Mesenchymal stem cell (in vitro differentiated cells and primary cell): Measurements from ENCODE around the gene PHF20.
"Not testable (repeated sequence)": the region's sequence is repeated elsewhere in the genome, so short reads cannot be mapped to it uniquely, and the experiment has no call there.

Experiments used
- DNase-seq: peaks from one replicate; pipeline ENCODE4 v3.0.0-alpha.2; 2013
- H2AFZ ChIP-seq: one replicate; pipeline ENCODE4 v1.6.1; 2013; ENCODE audit warnings: low read depth, mild to moderate bottlenecking, control low read depth, inconsistent platforms, low read length, moderate library complexity
- H2AK5ac ChIP-seq: 2 replicates; pipeline ENCODE4 v1.6.1; 2013; ENCODE audit warnings: low read length, moderate library complexity, mild to moderate bottlenecking, inconsistent platforms; ENCODE audit not compliant: severe bottlenecking
- H2BK120ac ChIP-seq: one replicate; pipeline ENCODE4 v1.6.1; 2013; ENCODE audit warnings: low read depth, mild to moderate bottlenecking, inconsistent platforms, low read length, moderate library complexity
- H2BK12ac ChIP-seq, 2 experiments: one replicate each; pipeline ENCODE4 v1.6.1; 2013; ENCODE audit warnings: inconsistent platforms in 2 of 2, low read length in 2 of 2, mild to moderate bottlenecking in 2 of 2, moderate library complexity in 2 of 2, control low read depth in 1 of 2
- H2BK15ac ChIP-seq: one replicate; pipeline ENCODE4 v1.6.1; 2013; ENCODE audit warnings: mild to moderate bottlenecking, low read depth, inconsistent platforms; ENCODE audit not compliant: poor library complexity, severe bottlenecking
- H2BK5ac ChIP-seq: 2 replicates; pipeline ENCODE4 v1.6.1; 2013; ENCODE audit warnings: low read depth, mild to moderate bottlenecking, low read length, control low read depth, inconsistent platforms; ENCODE audit not compliant: poor library complexity, severe bottlenecking
- H3K14ac ChIP-seq, 2 experiments: one replicate each; pipeline ENCODE4 v1.6.1; 2013; ENCODE audit warnings: inconsistent platforms in 2 of 2, low read length in 2 of 2, control low read depth in 1 of 2, mild to moderate bottlenecking in 1 of 2, moderate library complexity in 1 of 2
- H3K18ac ChIP-seq, 2 experiments: one replicate each; pipeline ENCODE4 v1.6.1; 2013; ENCODE audit warnings: inconsistent platforms in 2 of 2, low read length in 2 of 2, control low read depth in 1 of 2, low read depth in 1 of 2, mild to moderate bottlenecking in 1 of 2
- H3K23ac ChIP-seq, 2 experiments: one replicate each; pipeline ENCODE4 v1.6.1; 2013; ENCODE audit warnings: inconsistent platforms in 2 of 2, low read length in 2 of 2, mild to moderate bottlenecking in 2 of 2, moderate library complexity in 2 of 2, control low read depth in 1 of 2
- H3K27ac ChIP-seq: 2 replicates; pipeline ENCODE4 v1.5.1; 2013; ENCODE audit warnings: mild to moderate bottlenecking, moderate library complexity, low read length, control low read depth, inconsistent platforms; ENCODE audit not compliant: poor library complexity, severe bottlenecking
- H3K27me3 ChIP-seq, 2 experiments: 2 replicates each; pipeline versions ENCODE4 v1.6.1 to v1.7.0; 2013; ENCODE audit warnings: low read length in 2 of 2, mild to moderate bottlenecking in 2 of 2, moderate library complexity in 2 of 2, control low read depth in 1 of 2, inconsistent platforms in 1 of 2; ENCODE audit not compliant: control insufficient read depth in 1 of 2, insufficient read depth in 1 of 2
- H3K36me3 ChIP-seq, 2 experiments: 2 replicates each; pipeline versions ENCODE4 v1.6.1 to v1.7.0; 2013; ENCODE audit warnings: low read length in 2 of 2, control low read depth in 1 of 2, inconsistent platforms in 1 of 2, low read depth in 1 of 2, mild to moderate bottlenecking in 1 of 2; ENCODE audit not compliant: insufficient read depth in 2 of 2, control insufficient read depth in 1 of 2
- H3K4ac ChIP-seq, 2 experiments: one replicate each; pipeline ENCODE4 v1.6.1; 2013; ENCODE audit warnings: inconsistent platforms in 2 of 2, low read length in 2 of 2, mild to moderate bottlenecking in 2 of 2, moderate library complexity in 2 of 2, control low read depth in 1 of 2, low read depth in 1 of 2
- H3K4me1 ChIP-seq: 2 replicates; pipeline ENCODE4 v1.6.1; 2013; ENCODE audit warnings: low read depth, low read length, control low read depth; ENCODE audit not compliant: control insufficient read depth, insufficient read depth
- H3K4me2 ChIP-seq: 2 replicates; pipeline ENCODE4 v1.6.1; 2013; ENCODE audit warnings: low read length, mild to moderate bottlenecking, inconsistent platforms; ENCODE audit not compliant: poor library complexity, severe bottlenecking
- H3K4me3 ChIP-seq, 2 experiments: 2 replicates each; pipeline versions ENCODE4 v1.5.1 to v1.7.0; 2013; ENCODE audit warnings: low read length in 2 of 2, mild to moderate bottlenecking in 2 of 2, control low read depth in 1 of 2, low read depth in 1 of 2; ENCODE audit not compliant: insufficient read depth in 1 of 2
- H3K79me1 ChIP-seq: replicated peaks from 2 replicates; pipeline ENCODE4 v1.6.1; 2013; ENCODE audit warnings: mild to moderate bottlenecking, control low read depth, low read length, inconsistent platforms; ENCODE audit not compliant: poor library complexity, severe bottlenecking
- H3K9ac ChIP-seq: 2 replicates; pipeline ENCODE4 v1.7.0; 2013; ENCODE audit warnings: mild to moderate bottlenecking, low read length, moderate library complexity
- H3K9me3 ChIP-seq: 2 replicates; pipeline ENCODE4 v1.7.0; 2013; ENCODE audit warnings: mild to moderate bottlenecking, low read length; ENCODE audit not compliant: control insufficient read depth
- H4K8ac ChIP-seq: one replicate; pipeline ENCODE4 v1.6.1; 2013; ENCODE audit warnings: inconsistent platforms, mild to moderate bottlenecking, low read length, moderate library complexity
- H4K91ac ChIP-seq: one replicate; pipeline ENCODE4 v1.6.1; 2013; ENCODE audit warnings: mild to moderate bottlenecking, low read length, inconsistent platforms
- WGBS: methylation state at CpG from one replicate; pipeline ENCODE4 v1.1.7; 2013; ENCODE audit warnings: mixed read lengths; 5-methylcytosine and 5-hydroxymethylcytosine counted together

PHF20 gene

DNA sequence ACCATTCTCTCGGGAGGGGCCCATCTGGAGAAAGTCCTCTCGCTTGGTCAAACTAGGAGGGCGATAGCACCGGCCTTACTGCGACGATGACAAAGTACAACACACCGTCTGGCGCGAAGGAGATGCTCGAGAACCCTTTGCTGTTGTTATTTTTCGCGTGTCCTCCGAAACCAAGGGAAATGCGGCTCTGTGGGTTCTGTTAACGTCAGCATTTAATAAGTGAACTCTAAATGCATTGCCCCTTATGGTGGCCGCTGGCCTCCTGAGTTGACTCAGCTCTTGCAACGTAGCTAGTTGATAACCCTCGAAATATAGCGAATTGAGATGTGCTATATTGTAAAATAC, 183.1 kb downstream of the PHF20 start:
- 2% methylated on average over 16 of the region's 19 CpGs for WGBS
- DNase-seq, result peak; percentile 68
- peak overlapping the region in 1 of 2 experiments; percentile 56 for H3K23ac ChIP-seq

DNA sequence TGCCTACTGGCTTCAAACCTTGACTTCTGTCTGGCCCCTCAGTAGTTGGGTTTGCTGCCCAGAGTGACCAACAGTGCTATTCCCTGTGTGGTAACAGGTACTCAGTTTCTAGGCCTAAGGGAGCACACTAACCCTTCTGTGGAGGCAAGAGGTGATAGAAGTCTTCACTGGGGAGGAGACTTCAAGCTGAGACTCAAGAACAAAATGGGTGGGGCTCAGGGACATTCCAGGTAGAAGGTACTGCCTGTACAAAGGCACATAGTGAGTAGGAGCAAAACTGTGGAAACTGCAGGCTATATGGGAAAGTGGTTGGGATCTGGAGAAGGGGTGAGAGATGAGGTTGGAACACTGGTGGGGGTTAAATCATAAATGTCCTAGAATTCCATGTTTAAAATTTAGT, 184.8 kb downstream of the PHF20 start:
- H3K23ac ChIP-seq, result no peak overlapping the region
- H3K27ac ChIP-seq, result no peak overlapping the region
- H3K4me3 ChIP-seq, result no peak overlapping the region
- peaks cover 11% of the 10 kb centered on the region for H3K79me1 ChIP-seq
- H3K27me3 ChIP-seq, result peaks cover 0 to 2% of the 10 kb centered on the region in 2 experiments
- H3K9ac ChIP-seq, result no peak overlapping the region
- H2BK15ac ChIP-seq, result no peak overlapping the region
- peaks cover 4% of the 10 kb centered on the region for H3K4me1 ChIP-seq
- H3K4ac ChIP-seq, result peak overlapping the region in 1 of 2 experiments; percentile 14
- no peak overlapping the region for H2BK12ac ChIP-seq
- no peaks in the 10 kb centered on the region for H3K36me3 ChIP-seq
- H3K9me3 ChIP-seq, result no peaks in the 10 kb centered on the region
- no peak overlapping the region for H4K8ac ChIP-seq
- no peak overlapping the region for H2BK120ac ChIP-seq
- no peak overlapping the region for H2AK5ac ChIP-seq
- H2AFZ ChIP-seq, result no peak overlapping the region
- no peak overlapping the region for H4K91ac ChIP-seq
- H3K14ac ChIP-seq, result no peak overlapping the region
- no peak overlapping the region for H3K4me2 ChIP-seq
- no peak overlapping the region for H3K18ac ChIP-seq
- no peak overlapping the region for H2BK5ac ChIP-seq
- no peak for DNase-seq

More for the DNA sequence above, 183.1 kb downstream of the PHF20 start:
- Histone ChIP-seq H3K27ac (peak overlapping the region; percentile 90), H3K4ac (peak overlapping the region in 1 of 2 experiments; percentile 78), H2BK15ac (no peak overlapping the region), H3K18ac (peak overlapping the region; percentile 64 to 91), H2BK12ac (no peak overlapping the region), H3K27me3 (no peaks in the 10 kb centered on the region), H3K4me1 (peaks cover 4% of the 10 kb centered on the region), H3K4me2 (peak overlapping the region; percentile 60), H4K91ac (peak overlapping the region; percentile 25), H2BK5ac (no peak overlapping the region), H3K4me3 (peak overlapping the region; percentile 77 to 97), H2AK5ac (no peak overlapping the region), H2BK120ac (no peak overlapping the region), H3K9ac (peak overlapping the region; percentile 100), H2AFZ (peak overlapping the region; percentile 7), H4K8ac (peak overlapping the region; percentile 92), H3K36me3 (no peaks in the 10 kb centered on the region), H3K9me3 (no peaks in the 10 kb centered on the region), H3K14ac (peak overlapping the region in 1 of 2 experiments; percentile 44), H3K79me1 (peaks cover 15% of the 10 kb centered on the region)

DNA sequence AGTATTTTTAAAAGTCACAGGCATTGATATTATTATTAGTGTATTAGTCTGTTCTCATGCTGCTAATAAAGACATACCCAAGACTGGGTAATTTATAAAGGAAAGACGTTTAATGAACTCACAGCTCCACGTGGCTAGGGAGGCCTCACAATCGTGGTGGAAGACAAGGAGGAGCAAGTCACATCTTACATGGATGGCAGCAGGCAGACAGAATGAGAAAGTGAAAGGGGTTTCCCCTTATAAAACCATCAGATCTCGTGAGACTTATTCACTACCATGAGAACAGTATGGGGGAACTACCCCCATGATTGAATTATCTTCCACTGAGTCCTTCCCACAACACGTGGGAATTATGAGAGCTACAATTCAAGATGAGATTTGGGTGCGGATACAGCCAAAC, 187.5 kb downstream of the PHF20 start:
- H4K8ac ChIP-seq, H3K4me2 ChIP-seq, H3K36me3 ChIP-seq, H3K27me3 ChIP-seq, DNase-seq, H4K91ac ChIP-seq, H2BK12ac ChIP-seq, H3K4ac ChIP-seq, H2BK5ac ChIP-seq, H3K9ac ChIP-seq, H2BK15ac ChIP-seq, H2AFZ ChIP-seq, H3K14ac ChIP-seq, H3K4me3 ChIP-seq, H3K23ac ChIP-seq, H3K18ac ChIP-seq, H2BK120ac ChIP-seq, H3K9me3 ChIP-seq, H2AK5ac ChIP-seq, H3K4me1 ChIP-seq, H3K27ac ChIP-seq: not testable (repeated sequence)
- peaks cover 11% of the 10 kb centered on the region for H3K79me1 ChIP-seq
- 77% methylated on average over 5 of the region's 6 CpGs for WGBS

DNA sequence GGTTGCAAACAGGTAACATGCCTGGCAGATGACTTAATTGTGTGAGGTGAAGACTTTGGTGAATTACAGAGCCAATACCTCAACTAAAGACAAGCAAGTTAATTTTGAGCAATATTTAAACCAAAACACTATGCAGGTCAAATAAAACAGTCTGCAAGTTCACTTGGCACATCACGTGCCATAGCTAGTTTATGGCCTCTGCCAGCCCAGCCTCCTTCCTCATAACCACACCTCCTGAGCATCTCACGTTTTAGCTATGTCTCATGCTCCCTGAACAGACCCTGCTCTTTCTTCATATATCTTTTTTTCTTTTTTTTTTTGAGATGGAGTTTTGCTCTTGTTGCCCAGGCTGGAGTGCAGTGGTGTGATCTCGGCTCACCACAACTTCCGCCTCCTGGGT, 192.1 kb downstream of the PHF20 start:
- Histone ChIP-seq H2AK5ac (no peak overlapping the region), H3K18ac (no peak overlapping the region), H4K8ac (no peak overlapping the region), H3K4me1 (no peaks in the 10 kb centered on the region), H3K4ac (no peak overlapping the region), H3K4me3 (no peak overlapping the region), H3K4me2 (no peak overlapping the region), H3K27me3 (peaks cover 10 to 15% of the 10 kb centered on the region in 2 experiments), H3K9ac (no peak overlapping the region), H4K91ac (no peak overlapping the region), H2BK15ac (no peak overlapping the region), H2BK120ac (no peak overlapping the region), H3K14ac (no peak overlapping the region), H2AFZ (no peak overlapping the region), H3K79me1 (no peaks in the 10 kb centered on the region), H3K27ac (no peak overlapping the region), H3K36me3 (no peaks in the 10 kb centered on the region), H2BK12ac (no peak overlapping the region), H3K9me3 (no peaks in the 10 kb centered on the region), H2BK5ac (no peak overlapping the region), H3K23ac (no peak overlapping the region)
- no peak for DNase-seq
- 83% methylated on average over 1 of the region's 4 CpGs for WGBS
